ENCODE measurements around the gene BBS7. TPM values are rescaled to one million over a fixed set of nuclear protein-coding genes. Genes with fewer than 3 reads are reported as not detected.

BBS7 gene
- total and polyA plus RNA-seq, 2 experiments from 2014 or later = 14.8 to 30.8 TPM

DNA sequence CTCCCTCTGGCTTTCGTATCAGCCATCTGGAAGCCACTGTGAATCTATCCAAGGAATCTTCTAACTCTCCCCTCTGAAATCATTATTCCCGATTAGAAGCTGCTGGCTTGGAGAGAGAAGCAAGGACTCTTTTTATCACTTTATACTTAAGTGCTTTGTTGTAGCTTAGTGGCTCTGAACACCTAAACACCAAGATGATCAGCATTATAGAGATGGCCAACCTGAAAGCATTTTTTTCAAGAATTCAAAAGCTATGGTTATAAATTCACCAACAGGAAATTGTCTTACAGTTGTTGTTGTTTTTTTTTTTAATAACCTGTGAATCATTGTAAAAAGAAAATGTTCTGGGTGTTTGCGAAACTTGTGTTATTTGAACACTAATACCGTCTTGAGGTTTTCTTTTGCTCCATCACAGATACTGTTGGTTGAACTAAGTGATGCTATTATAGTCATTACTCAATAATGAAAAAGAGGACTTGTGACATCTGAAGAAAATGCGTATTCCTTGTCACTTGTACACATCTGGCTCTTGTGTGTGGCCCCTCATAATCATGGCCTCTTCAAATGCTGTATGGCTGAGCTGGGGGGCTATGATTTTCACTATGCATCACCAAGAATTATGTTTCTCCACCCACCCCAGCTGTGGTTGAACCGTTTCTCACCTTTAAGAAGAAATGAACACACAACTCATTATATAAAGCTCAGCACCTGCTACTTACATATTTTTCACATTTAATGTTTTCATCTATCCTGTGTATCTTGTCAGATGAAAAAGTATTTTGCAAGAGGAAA, 93.5 kb downstream of the BBS7 start:
- Mint-ChIP-seq H3K27me3 (ENCODE audit: insufficient read depth, low read depth, poor library complexity) (no peaks in the 10 kb centered on the region), H3K4me3 (no peak overlapping the region), H3K27ac (no peak overlapping the region), H3K36me3 (ENCODE audit: low read depth) (no peaks in the 10 kb centered on the region), H3K4me1 (peaks cover 15% of the 10 kb centered on the region), H3K9me3 (no peaks in the 10 kb centered on the region)
- no peak for TF ChIP-seq EZH2phosphoT487 (IDR thresholded peaks at IDR 0.05; ENCODE audit: unreplicated experiment)
- no peak for TF ChIP-seq POLR2AphosphoS5 (IDR thresholded peaks at IDR 0.05; ENCODE audit: low read depth)
- TF ChIP-seq ETS1 (IDR thresholded peaks at IDR 0.05) = no peak
- TF ChIP-seq, protein P1, sequence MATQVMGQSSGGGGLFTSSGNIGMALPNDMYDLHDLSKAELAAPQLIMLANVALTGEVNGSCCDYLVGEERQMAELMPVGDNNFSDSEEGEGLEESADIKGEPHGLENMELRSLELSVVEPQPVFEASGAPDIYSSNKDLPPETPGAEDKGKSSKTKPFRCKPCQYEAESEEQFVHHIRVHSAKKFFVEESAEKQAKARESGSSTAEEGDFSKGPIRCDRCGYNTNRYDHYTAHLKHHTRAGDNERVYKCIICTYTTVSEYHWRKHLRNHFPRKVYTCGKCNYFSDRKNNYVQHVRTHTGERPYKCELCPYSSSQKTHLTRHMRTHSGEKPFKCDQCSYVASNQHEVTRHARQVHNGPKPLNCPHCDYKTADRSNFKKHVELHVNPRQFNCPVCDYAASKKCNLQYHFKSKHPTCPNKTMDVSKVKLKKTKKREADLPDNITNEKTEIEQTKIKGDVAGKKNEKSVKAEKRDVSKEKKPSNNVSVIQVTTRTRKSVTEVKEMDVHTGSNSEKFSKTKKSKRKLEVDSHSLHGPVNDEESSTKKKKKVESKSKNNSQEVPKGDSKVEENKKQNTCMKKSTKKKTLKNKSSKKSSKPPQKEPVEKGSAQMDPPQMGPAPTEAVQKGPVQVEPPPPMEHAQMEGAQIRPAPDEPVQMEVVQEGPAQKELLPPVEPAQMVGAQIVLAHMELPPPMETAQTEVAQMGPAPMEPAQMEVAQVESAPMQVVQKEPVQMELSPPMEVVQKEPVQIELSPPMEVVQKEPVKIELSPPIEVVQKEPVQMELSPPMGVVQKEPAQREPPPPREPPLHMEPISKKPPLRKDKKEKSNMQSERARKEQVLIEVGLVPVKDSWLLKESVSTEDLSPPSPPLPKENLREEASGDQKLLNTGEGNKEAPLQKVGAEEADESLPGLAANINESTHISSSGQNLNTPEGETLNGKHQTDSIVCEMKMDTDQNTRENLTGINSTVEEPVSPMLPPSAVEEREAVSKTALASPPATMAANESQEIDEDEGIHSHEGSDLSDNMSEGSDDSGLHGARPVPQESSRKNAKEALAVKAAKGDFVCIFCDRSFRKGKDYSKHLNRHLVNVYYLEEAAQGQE (IDR thresholded peaks at IDR 0.05; ENCODE audit: unreplicated experiment) = no peak
- no peak for TF ChIP-seq NANOG (IDR thresholded peaks at IDR 0.05; ENCODE audit: borderline replicate concordance)
- no peak for TF ChIP-seq CTCF (conservative IDR thresholded peaks at IDR 0.05; ENCODE audit: low read depth in 2 of 2)
- no peak for TF ChIP-seq ZNF114 (CRISPR knock-in tag; IDR thresholded peaks at IDR 0.05)
- no peaks in the 10 kb centered on the region for H3K27me3 ChIP-seq (ENCODE audit: insufficient read depth)
- no peaks in the 10 kb centered on the region for H3K9me2 ChIP-seq (ENCODE audit: insufficient read depth)
- no peaks in the 10 kb centered on the region for H4K20me1 ChIP-seq (replicated peaks; ENCODE audit: insufficient read depth)
- H3F3A ChIP-seq (replicated peaks; ENCODE audit: low read depth) = no peaks in the 10 kb centered on the region
- no peak overlapping the region for H3K27ac ChIP-seq (ENCODE audit: low read depth)
- no peak for DNase-seq (ENCODE audit: low spot score)
- H3K4me3 ChIP-seq = no peak overlapping the region
- H3K4me2 ChIP-seq = no peak overlapping the region
- H3K79me2 ChIP-seq (replicated peaks; ENCODE audit: insufficient read depth) = no peaks in the 10 kb centered on the region
- H3K4me1 ChIP-seq (ENCODE audit: insufficient read depth) = no peaks in the 10 kb centered on the region
- ATAC-seq = no peak
- no peak overlapping the region for H2AFZ ChIP-seq
- H3K36me3 ChIP-seq (ENCODE audit: insufficient read depth) = no peaks in the 10 kb centered on the region

Other genes with a start within 250 kb of the BBS7 start
- 120 and 129 TPM in 2 replicates for gene ANXA5, start 173.5 kb downstream of the BBS7 start, total RNA-seq (2014; rRNA removed; shearing (Covaris generic))
- 163 and 181 TPM in 2 replicates for gene ANXA5, start 173.5 kb downstream of the BBS7 start, polyA plus RNA-seq (2016; fragmentation: Nextera tagmentation; extraction: Ambion mirVana)
- 0.56 TPM in 1 of 2 replicates, not detected in the other for gene SMIM43, start 105.3 kb downstream of the BBS7 start, total RNA-seq (2014; rRNA removed; shearing (Covaris generic))
- gene SMIM43, start 105.3 kb downstream of the BBS7 start, polyA plus RNA-seq (2016; fragmentation: Nextera tagmentation; extraction: Ambion mirVana) = 0.21 and 0.26 TPM in 2 replicates
- 68.8 and 71.9 TPM in 2 replicates for gene EXOSC9, start 69.2 kb downstream of the BBS7 start, total RNA-seq (2014; rRNA removed; shearing (Covaris generic))
- 95.2 and 105 TPM in 2 replicates for gene EXOSC9, start 69.2 kb downstream of the BBS7 start, polyA plus RNA-seq (2016; fragmentation: Nextera tagmentation; extraction: Ambion mirVana)
- 160 and 167 TPM in 2 replicates for gene CCNA2, start 46.6 kb downstream of the BBS7 start, total RNA-seq (2014; rRNA removed; shearing (Covaris generic))
- 57.9 and 60.5 TPM in 2 replicates for gene CCNA2, start 46.6 kb downstream of the BBS7 start, polyA plus RNA-seq (2016; fragmentation: Nextera tagmentation; extraction: Ambion mirVana)
- 0.74 and 1.0 TPM in 2 replicates for gene TRPC3, start 81.6 kb upstream of the BBS7 start, total RNA-seq (2014; rRNA removed; shearing (Covaris generic))
- gene TRPC3, start 81.6 kb upstream of the BBS7 start, polyA plus RNA-seq (2016; fragmentation: Nextera tagmentation; extraction: Ambion mirVana) = 0.24 and 0.44 TPM in 2 replicates